Stimulated activated CD8-positive, alpha-beta memory T cell treated with anti-CD3 and anti-CD28 coated beads, Interleukin-7, amount 100 ng/mL, for 24 hours (primary cell): ENCODE data around the gene GXYLT1.
A peak's percentile ranks its signal among the peaks of the same experiment; 100 is the strongest.
"Not testable (repeated sequence)": the region's sequence is repeated elsewhere in the genome, so short reads cannot be mapped to it uniquely, and the experiment has no call there.

Source experiments
- DNase-seq: peaks from one replicate; pipeline ENCODE4 v3.0.0-alpha.2; 2020; ENCODE audit warnings: low read depth

The GXYLT1 gene, protein sequence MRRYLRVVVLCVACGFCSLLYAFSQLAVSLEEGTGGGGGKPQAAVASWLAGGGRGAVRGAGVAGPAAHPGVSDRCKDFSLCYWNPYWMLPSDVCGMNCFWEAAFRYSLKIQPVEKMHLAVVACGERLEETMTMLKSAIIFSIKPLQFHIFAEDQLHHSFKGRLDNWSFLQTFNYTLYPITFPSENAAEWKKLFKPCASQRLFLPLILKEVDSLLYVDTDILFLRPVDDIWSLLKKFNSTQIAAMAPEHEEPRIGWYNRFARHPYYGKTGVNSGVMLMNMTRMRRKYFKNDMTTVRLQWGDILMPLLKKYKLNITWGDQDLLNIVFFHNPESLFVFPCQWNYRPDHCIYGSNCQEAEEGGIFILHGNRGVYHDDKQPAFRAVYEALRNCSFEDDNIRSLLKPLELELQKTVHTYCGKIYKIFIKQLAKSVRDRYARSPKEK

DNA sequence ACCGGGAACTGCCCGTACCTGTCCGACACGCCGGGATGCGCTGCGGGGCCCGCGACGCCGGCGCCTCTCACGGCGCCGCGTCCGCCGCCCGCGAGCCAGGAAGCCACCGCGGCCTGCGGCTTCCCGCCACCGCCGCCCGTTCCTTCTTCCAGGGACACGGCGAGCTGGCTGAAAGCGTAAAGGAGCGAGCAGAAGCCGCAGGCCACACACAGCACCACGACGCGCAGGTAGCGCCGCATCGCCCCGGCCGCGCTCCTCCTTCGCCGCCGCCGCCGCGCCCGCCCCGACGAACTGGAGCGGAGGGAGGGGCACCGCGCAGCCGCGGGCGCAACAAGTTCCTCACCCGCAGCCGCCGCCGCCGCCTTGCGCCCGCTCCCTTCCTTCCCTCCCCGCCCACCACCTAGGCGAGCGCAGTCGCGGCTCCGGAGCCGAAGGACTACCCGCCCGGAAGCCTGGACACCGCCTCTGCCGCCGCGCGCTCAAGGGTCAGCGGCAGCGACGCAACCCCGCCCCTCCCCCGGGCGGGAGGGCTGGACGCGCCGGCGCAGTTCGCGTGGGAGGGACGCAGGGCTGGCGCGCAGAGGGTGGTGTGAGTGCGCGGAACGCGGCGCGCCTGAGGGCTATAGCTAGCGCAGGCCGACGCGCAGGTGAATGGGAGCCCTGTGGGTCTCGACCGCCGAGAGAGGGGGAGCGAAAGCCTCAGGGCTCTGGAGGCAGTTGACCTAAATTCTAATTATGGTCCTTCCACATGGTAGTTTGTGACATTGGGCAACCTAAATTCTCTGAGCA, at the start of gene GXYLT1:
TSS of gene GXYLT1 (minus strand) at position 467 of the 789 bp plus-strand sequence. CDS start at position 239, 228 bp downstream.
- peak; percentile 57 for DNase-seq

DNA sequence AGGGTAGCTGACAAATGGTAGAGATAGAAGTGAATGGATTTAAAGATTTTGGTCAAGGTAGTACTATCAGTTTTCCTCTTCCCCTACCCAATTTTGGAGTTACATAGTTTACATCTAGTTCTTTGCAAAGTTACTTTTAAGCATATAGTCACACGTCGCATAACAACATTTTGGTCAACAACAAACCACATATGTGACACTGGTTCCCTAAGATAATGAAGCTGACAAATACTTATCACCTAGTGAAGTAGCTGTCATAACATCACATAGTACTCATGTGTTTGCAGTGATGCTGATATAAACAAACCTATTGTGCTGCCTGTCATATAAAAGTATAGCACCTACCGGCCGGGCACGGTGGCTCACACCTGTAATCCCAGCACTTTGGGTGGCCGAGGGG, 48.0 kb upstream of the GXYLT1 start:
- no peak for DNase-seq

DNA sequence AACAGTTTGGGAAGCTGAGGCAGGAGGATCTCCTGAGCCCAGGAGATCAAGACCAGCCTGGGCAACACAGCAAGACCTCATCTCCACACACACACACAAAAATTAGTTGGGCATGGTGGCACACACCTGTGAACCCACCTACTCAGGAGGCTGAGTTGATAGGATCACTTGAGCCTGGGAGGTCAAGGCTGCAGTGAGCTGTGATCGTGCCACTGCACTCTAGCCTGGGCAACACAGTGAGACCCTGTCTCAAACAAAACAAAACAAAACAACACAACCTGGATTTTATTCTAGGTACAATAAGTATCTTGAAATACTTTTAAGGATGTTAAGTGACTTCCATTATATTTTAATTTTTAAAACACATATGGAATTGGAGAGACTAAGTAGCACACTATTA, 47.6 kb upstream of the GXYLT1 start:
- no peak for DNase-seq

DNA sequence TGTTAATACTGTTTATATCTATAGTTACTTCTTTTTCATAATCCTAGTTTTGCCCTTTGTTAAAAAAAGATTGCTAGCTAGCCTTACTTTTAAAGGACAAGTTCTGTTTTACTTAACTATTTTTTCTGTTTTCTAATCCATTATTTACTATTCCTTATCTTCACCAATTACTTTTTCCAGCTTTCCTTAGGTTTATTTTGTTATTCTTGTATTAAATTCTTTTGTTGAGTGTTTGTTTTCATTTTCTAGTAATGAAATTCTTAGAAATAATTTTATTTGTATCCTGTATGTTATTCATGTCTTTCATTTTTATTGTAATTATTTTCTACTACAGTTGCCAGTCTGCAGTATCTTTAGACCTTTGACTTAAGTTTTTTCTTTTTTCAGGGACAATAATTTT, 45.7 kb upstream of the GXYLT1 start:
- no peak for DNase-seq

DNA sequence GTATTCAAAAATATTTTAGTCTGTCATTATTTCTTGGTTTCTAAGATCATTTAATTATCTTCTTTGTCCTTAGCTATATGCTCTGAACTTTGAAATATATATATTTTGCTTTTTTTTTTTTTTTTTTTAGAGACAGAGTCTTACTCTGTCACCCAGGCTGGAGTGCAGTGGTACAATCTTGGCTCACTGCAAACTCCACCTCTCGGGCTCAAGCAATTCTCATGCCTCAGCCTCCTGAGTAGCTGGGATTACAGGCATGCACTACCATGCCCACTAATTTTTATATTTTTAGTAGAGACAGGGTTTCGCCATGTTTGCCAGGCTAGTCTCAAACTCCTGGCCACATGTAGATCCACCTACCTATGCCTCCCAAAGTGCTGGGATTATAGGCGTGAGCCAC, 43.6 kb upstream of the GXYLT1 start:
- not testable (repeated sequence) for DNase-seq

DNA sequence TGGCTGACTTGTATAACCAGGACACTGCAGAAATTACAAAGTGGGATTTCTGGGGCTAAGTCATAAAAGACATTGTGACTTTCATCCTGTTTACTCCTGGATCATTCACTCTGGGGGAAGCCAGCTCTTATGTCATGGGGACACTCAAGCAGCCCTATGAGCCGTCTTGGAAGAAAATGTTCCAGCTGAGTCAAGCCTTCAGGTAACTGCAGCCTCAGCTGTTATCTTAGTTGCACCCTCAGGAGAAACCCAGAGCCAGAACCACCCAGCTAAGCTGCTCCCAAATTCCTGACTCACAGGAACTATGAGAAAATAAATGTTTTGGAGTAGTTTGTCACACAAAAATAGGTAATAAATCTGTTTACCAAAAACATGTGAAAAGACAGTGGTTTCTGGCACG, 43.1 kb upstream of the GXYLT1 start:
- DNase-seq, result no peak

DNA sequence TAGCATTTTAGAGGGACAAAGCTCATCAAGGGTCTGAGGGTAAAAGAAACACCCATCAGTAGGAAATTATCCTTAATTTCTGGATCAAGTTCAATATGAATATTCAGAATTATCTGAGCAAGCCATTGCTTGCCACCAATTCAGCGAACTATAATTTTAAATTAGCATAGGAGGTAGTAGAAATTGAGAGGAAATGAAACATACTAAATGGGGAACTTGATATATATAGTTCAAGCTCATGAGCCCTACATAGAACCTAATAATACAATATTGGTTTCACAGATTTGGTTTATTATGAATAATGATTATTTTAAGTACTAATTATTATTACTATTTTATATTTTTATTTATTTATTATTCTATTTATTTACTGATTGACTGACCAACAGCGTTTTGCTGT, 42.1 kb upstream of the GXYLT1 start:
- no peak for DNase-seq

DNA sequence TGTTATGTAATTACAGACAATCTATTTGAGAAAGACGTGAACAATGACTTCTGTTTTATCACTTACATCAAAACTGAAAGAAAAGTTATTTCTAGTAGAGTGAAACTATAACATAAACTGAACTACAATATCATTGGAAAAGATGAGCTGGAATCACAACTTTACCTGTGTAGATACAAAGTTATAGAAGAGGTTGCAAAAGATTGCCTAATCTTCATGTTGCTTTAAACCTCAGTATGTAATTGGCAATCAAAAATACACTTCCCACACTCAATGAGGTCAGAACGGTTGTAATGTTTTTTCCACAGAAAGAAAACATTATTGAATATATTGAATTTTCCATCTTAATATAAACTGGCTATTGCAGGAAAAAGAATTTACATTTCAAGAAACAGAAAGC, 37.7 kb upstream of the GXYLT1 start:
- DNase-seq, result no peak

DNA sequence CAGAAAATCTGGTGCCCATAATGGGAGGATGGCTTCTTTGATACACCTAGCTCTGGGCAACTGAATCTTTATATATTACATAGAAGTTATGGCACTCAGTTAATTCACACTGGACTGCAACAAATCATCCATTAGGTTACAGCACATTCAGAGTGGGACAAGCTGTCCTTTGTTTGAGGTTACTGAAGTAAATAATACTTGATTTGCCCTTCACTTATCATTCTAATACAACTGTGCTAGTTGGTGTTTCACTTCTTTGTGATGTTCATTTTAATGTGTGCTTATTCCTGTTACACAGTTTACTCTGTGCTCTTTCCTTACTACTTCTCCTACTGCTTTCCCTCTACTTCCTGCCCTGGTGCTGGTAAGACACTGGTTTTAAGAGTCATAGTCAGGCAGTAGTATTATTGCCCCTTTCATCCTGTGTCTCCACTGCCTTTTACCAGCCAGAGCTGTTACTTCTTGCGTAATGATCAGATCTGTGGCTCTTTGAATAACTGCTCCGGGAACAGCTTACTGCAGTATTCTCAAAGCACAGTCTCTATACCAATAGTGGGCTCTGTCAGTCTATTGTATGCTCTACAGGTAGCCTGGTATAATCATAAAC, 36.4 kb upstream of the GXYLT1 start:
- DNase-seq, result no peak

DNA sequence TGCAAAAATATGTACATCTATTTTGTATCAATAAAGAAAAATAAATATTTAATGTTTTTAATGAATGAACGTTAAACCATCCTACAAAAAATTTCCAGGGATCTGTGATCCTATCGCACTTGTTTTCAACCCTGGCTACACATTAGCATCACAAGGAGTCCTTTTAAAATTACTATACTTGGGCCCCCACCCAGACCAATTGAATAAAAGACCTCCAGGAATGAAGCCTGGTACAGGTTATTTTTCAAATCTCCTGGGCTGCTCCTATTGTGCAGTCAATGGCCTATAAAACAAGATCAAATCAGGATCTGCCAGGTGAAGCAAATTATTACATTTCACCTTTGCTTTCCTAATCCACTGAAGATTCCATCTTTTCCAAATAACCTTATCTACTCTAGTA, 33.4 kb upstream of the GXYLT1 start:
- no peak for DNase-seq

DNA sequence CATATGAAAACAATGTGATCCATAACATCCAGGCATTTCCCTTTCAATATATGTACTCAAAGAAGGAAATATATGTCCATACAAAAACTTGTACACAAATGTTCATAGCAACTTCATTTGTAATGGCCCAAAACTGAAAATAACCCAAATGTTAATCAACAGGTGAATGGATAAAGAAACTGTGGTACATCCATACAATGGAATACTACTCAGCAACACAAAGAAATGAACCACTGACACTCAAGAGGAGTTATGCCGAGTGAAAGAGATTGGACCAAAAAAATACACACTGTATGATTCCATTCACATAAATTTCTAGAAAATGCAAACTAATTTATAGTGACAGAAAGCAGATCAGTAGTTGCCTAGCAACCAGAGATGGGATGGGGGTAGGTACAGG, 30.3 kb upstream of the GXYLT1 start:
- DNase-seq, result no peak

DNA sequence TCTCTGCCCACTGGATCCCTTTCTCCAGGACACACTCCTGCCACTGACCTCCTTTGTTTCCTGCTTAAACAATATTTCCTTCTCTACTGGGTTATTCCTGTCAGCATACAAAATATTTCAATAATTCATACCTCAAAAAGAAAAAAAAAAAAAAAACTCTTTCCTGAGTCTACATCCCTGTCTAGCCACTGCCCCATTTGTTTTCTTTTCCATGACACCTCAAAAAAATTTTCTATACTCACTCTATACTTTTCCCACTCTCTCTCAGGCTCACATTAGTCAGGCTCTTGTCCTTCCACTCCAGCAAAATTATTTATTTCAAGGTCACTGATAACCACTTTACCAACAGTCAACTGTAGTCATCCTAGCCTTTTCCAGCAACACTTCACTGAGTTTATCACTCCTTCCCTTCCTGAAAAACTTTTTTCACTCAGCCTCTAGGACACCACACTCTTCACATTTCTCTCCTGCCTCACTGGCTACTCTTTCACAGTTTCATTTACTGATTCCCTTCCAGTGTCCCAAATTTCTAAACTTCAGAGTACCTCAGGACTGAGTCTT, 29.4 kb upstream of the GXYLT1 start:
- no peak for DNase-seq

DNA sequence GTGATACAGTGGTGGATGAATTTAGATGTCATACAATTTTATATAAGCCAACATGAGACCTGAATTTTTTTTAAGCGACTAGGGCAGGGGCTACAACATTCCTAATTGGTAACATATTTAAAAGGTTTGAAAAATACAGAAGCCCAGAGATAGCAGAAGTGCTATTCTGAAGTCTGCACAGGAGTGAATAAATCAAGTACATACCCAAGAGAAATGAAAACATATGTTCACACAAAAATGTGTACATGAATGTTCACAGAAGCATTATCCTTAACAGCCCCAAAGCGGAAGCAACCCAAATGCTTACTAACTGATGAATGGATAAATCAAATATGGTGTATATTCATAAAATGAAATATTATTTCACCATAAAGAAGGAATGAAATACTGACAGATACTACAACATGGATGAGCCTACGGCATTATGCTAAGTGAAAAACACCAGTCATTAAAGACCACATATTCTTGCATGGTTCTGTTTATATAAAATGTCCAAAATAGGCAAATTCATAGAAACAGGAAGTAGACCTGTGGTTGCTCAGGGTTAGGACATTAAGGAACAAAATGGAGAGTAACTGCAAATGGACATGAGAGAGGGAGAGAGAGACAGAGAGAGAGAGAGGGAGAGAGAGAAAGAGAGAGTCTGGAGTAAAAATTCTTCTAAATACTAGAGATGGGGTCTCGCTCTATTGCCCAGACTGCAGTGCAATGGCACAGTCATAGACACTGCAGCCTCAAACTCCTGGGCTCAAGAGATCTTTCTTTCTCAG, 28.0 kb upstream of the GXYLT1 start:
- DNase-seq, result no peak

DNA sequence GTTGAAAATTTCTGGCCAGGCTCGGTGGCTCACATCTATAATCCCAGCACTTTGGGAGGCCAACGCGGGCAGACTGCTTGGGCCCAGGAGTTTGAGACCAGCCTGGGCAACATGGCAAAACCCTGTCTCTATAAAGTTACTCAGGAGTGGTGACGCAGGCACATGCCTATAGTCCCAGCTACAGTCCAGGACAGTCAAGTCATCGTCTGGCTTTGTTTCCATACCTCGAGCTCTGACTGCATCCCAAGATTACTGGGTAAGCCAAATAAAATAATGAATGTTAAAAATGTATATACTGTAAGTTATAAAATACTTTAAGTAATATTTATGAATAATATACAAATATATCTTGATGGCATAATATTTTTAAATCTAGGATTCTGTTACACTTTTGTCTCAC, 23.0 kb upstream of the GXYLT1 start:
- DNase-seq, result no peak

DNA sequence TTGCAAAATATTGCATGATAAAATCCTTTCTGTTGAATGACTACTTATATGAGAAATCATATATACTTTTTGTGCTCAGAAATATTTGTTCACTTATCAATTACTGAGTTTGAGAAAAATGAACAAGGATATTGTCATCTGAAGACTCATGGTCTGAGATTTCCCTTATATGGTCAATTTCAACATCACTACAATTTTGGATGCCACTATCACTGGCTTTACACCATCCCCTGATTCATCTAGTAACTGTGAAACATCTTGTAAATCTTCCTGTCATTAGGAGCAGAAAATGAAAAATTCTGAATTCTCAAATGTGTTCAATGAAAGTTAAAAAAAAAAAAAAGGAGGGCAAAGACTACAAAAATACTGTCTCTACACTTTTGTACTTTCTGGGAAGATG, 21.8 kb upstream of the GXYLT1 start:
- no peak for DNase-seq

DNA sequence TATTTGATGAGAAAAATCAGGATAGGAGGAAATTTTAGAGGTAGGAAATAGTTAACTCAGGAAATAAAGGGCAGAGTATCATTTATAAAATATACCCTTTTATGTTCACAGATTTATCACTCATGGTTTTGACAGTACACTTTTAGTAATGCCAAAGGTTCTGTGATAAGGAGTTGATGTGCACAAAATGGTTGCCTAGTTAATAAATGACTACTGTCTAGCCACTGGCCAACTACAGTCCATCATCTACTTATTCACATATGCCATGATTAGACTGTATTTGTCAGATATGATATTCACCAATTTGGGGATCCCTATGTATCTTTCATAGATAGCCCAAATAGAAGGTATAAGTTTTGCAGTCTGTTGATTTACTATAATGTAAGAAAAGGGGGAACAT, 19.2 kb upstream of the GXYLT1 start:
- no peak for DNase-seq

DNA sequence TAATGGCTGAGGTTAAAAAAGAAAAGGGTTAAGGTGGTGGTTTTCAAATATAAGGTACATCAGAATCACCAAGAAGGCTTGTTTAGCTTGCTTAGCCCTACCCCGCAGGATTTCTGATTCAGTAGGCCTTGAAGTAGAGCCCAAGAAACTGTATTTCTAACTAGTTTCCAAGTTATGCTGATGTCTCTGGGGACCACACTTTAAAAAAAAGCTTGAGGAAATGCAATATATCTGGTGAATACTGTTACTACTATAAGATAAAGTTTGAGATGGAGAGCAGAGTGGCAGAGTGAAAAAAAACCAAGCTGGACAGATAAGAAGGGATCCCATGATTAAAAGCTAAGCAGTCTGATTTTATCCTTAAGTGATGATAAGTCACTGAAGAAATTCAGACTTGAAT, 18.3 kb upstream of the GXYLT1 start:
- no peak for DNase-seq

DNA sequence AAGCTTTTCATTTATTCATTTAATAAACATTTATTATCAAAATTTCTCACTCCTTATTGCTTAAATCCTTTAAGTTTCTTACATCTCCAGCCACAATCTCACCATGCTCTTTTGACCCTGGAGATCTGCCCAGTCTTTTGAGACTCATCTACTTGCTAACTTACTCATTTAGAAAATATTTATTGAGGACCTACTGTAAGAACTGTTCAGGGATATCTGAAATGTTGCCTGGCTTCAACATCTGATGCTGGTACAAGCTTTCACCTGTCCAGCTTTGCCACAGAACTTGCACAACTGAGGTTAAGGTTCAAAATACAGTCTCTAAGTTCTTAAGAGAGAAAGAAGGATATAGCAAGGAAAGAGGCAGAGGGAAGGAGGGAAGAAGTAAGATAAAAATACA, 17.5 kb upstream of the GXYLT1 start:
- DNase-seq, result no peak

DNA sequence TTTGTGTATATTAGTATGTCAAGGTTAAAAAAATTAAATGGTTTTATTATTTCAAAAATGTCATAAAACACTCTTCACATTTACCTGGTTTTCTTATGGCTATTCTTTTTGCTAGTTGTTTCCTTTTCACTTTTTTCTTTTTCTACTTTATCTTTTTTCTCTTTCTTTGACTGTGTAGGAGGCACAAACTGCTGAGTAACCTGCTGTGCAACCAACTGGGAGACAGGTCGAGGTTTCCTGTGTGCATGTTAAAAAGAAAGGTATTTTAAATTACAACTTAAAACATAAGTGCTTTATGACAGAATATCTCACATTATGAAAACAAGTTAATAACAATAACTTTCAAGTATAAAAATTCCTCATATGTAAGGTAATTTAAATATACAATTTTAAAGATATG, 16.9 kb upstream of the GXYLT1 start:
- no peak for DNase-seq

DNA sequence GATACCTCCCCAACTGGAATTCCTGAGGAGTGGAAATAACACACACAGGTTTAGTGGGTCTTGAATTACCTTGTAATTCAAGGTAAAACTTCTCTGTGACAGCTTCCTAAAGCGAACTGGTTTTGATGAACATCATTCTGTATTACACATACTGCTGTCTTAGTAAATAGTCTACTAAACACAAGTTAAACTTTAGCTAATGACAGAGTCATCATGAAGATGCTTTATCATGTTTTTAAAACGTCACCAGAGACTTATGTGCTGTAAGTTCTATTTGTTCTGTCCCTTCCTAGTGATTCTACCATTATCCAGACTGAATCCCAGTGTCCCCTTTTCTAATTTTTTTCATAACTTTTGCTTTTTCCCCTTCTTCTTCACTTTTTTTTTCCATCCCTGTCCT, 11.6 kb upstream of the GXYLT1 start:
- no peak for DNase-seq

DNA sequence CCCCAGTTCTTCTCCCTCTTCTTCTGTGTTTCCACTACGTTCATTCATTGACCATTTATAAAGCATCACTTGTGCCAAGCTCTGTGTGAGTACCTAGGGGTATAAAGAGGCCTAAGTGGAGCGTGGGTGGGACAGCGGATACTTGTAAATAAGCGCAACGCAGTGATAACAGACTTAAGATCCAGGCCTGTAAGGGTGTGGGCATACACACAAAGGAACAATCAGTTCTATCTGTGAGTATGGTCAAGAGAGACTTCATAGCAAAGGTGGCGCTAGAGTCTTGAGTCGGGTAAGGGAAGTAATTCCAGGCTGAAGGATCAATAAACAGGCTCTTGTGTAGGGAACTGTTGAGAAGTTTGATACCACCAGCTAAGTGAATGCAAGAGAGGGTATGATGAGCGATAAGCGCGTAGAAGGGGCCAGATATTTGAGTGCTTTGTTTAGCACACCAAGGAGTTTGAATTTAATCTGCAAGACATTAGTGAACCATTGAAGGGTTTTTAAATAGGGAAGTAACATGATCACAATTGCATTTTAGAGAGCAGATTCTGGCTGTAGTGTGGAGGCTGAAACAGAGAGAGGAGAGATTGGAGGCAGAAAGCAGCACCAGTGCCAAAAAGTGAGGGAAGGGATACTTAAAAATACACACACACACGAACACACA, 1.0 kb upstream of the GXYLT1 start:
- DNase-seq, result no peak

DNA sequence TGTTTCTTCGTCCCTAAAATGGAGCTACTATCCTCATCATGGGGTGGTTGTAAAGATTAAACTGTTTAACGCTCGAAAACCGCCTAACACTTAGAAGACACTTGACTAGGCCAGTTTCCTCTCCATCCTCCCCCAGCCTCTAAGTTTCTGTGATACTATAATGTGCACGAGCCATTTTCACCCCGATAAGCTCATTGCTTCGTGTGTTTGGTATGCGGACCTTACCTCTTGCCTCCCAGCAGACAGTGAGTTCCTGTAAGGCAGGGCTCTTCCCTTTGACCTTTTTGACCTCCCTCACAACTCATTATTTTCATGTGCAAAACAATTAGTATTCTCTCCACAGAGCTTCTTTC, 499 bp upstream of the GXYLT1 start:
- DNase-seq, result no peak
